ENCODE data around the gene PCDHGA7. TPM values are rescaled to one million over a fixed set of nuclear protein-coding genes. Genes with fewer than 3 reads are reported as not detected.

PCDHGA7 gene
- total RNA-seq, 1 experiment from 2014 or later, result 0.83 TPM

DNA sequence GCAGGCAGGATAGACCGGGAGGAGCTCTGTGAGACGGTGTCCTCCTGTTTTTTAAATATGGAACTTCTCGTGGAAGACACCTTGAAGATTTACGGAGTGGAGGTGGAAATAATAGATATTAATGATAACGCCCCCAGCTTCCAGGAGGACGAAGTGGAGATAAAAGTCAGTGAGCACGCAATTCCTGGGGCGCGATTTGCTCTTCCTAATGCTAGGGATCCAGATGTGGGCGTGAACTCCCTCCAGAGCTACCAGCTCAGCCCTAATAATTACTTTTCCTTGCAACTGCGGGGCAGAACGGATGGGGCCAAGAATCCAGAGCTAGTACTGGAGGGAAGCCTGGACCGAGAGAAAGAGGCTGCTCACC, 38.9 kb downstream of the PCDHGA7 start:
- Histone ChIP-seq H3K56ac (ENCODE audit: insufficient read length, low read depth, low read length) (no peak overlapping the region), H3K27me3 (ENCODE audit: insufficient read depth, low read length) (no peaks in the 10 kb centered on the region; the same call in 1 of the 2 replicates)
- H3K27ac Mint-ChIP-seq, result no peak overlapping the region; a peak in 1 of 7 replicates

More for the DNA sequence above, 38.9 kb downstream of the PCDHGA7 start:
- WGBS (ENCODE audit: extremely low coverage, insufficient read length, low lambda C conversion rate), result no CpG with 5 or more reads among the region's 13 CpGs
- Mint-ChIP-seq H3K9me3 (peaks cover 65 to 81% of the 10 kb centered on the region in 2 experiments), H3K4me1 (peaks cover 4 to 5% of the 10 kb centered on the region in 2 experiments; a peak in 3 of 4 replicates), H3K36me3 (ENCODE audit: insufficient read depth in 1 of 3, low read depth in 3 of 3) (peaks cover 52 to 87% (median 64%) of the 10 kb centered on the region in 3 experiments), H3K27me3 (ENCODE audit: low read depth) (peaks cover 17% of the 10 kb centered on the region), H3K4me3 (0 out of 5 replicates have a peak overlapping the region, but pooled peaks of 1 of the 2 experiments have one; percentile 17)
- Histone ChIP-seq H3K14ac (ENCODE audit: insufficient read depth, low read length) (no peak overlapping the region), H3T11ph (ENCODE audit: low read length) (no peak overlapping the region), H2AFZ (ENCODE audit: low read length) (no peak overlapping the region), H2BK12ac (ENCODE audit: insufficient read length, low read depth, low read length) (no peak overlapping the region), H3K79me2 (ENCODE audit: insufficient read depth, low read length) (no peaks in the 10 kb centered on the region), H3K23ac (ENCODE audit: insufficient read length, low read depth, low read length) (no peak overlapping the region), H3K4me1 (ENCODE audit: insufficient read depth, low read length) (no peaks in the 10 kb centered on the region), H3K4ac (ENCODE audit: low read depth, low read length) (no peak overlapping the region), H2BK15ac (ENCODE audit: low read depth, low read length) (no peak overlapping the region), H3K9ac (ENCODE audit: extremely low read depth, insufficient read length, low read length) (no peak overlapping the region), H3K79me1 (ENCODE audit: insufficient read depth, low read depth, low read length, poor library complexity, severe bottlenecking) (no peaks in the 10 kb centered on the region), H2AK5ac (ENCODE audit: insufficient read length, low read length) (no peak overlapping the region), H3K27ac (ENCODE audit: insufficient read length, low read depth, low read length) (no peak overlapping the region), H4K5ac (ENCODE audit: insufficient read length, low read depth, low read length) (no peak overlapping the region), H3K23me2 (ENCODE audit: insufficient read length, low read depth, low read length, poor library complexity, severe bottlenecking) (peaks cover 7% of the 10 kb centered on the region), H4K20me1 (ENCODE audit: control insufficient read depth, insufficient read depth, insufficient read length) (no peaks in the 10 kb centered on the region), H4K91ac (ENCODE audit: insufficient read length, low read depth, low read length) (no peak overlapping the region), H3K9me3 (ENCODE audit: control insufficient read depth, low read depth, low read length) (peaks cover 13% of the 10 kb centered on the region), H2BK120ac (ENCODE audit: low read depth, low read length, poor library complexity, severe bottlenecking) (no peak overlapping the region), H4K8ac (replicated peaks; ENCODE audit: insufficient read length, low read depth, low read length) (no peak overlapping the region), H3K18ac (ENCODE audit: insufficient read length, low read depth, low read length) (no peak overlapping the region), H2BK5ac (ENCODE audit: insufficient read length, low read length) (no peak overlapping the region), H3K4me2 (ENCODE audit: insufficient read depth, insufficient read length, low read length) (no peak overlapping the region), H2BK20ac (ENCODE audit: low read depth, low read length, poor library complexity, severe bottlenecking) (no peak overlapping the region)
- DNase-seq, result no peak
- TF ChIP-seq, protein P1, sequence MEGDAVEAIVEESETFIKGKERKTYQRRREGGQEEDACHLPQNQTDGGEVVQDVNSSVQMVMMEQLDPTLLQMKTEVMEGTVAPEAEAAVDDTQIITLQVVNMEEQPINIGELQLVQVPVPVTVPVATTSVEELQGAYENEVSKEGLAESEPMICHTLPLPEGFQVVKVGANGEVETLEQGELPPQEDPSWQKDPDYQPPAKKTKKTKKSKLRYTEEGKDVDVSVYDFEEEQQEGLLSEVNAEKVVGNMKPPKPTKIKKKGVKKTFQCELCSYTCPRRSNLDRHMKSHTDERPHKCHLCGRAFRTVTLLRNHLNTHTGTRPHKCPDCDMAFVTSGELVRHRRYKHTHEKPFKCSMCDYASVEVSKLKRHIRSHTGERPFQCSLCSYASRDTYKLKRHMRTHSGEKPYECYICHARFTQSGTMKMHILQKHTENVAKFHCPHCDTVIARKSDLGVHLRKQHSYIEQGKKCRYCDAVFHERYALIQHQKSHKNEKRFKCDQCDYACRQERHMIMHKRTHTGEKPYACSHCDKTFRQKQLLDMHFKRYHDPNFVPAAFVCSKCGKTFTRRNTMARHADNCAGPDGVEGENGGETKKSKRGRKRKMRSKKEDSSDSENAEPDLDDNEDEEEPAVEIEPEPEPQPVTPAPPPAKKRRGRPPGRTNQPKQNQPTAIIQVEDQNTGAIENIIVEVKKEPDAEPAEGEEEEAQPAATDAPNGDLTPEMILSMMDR (conservative IDR thresholded peaks at IDR 0.05), result no peak
